HG02885 (cell line): ENCODE data around the gene ZBTB16.

ENCODE experiments used
- ATAC-seq: cut with Tn5 transposase; IDR thresholded peaks from one replicate; pipeline ENCODE4 v1.9.1; 2021; ENCODE audit warnings: mild to moderate bottlenecking; ENCODE audit not compliant: unreplicated experiment, poor library complexity

Gene ZBTB16

DNA sequence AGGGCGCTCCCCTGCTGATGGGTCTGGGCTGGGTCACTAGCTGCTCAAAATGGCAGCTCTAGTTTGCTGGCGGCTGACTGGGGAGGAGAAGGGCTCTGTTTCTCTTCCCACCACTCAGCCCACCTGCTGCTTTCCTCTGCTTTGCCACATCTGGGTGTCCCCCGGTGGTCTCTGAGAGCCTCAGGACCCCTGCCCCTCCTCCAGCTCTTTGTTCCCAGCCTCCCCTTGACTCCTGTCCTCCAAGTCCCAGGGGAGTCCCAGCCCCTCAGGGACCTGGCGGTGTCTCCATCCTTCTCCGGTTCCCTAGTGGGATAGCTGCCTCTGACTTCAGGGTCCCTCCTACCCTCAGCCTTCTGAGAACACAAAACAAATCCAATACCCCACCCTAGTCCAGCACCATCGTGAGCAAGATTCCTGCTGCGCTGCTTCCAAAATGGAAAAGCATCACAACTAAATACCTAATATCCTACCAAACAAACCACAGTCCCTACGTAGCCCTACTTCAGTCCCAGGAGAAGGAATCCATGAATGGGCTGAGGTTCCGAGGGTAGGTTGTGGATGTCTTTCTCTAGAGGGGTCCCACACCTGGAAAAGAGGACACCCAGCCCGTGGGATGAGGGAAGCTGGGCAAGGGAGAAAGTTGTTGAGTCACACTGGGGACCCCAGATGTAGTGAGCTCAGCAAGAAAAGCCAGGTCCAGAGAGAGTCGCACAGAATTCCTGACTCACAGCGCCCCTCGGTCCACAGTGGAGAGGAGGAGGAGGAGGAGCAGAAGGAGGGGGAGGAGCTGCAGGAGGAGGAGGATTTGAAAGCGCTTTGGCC is 191.7 kb downstream of the ZBTB16 start:
- no peak for ATAC-seq

DNA sequence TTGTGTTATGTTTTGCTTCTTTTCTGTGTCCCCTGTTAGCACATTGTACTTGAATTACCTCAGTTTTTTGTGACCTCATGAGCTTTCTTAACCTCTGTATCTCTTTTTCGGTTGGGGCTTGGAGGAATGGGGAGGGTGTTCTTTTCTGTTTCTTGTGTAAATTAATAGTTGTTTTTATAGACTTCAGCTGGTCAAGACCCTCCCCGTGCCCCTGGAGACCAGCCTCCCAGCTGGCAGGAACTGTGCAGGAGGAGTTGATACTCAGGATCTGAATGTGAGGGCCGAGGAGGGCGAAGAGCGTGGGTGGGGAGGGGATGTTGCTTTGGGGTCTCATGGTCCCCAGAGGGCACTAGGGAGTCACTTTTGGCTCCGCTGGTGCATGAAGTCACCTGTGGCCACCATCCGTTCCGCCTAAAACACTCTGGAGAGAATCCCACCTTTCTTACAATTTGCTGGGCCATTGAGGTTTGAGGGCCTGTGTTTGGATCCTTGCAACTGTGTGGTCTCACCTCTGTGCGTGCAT is 192.4 kb downstream of the ZBTB16 start:
- no peak for ATAC-seq

DNA sequence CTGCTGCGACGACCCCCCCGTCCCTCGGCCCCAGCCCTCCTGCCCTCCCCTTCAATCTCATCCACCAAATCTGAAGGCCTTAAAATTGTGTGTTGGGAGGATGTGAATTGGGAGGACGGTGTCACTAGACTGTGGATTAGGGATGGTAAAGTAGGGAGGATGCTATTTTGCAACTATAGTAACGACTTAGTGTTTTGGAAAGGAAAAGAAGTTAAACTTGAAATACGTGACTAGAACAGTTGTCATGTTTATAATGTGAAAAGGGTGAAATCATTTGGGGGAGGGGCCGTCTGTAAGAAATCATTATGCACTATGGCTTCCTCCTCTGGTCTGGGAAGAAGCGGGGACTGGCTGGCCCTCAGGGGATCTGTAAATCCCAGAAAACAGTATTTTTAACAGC is 193.3 kb downstream of the ZBTB16 start:
- ATAC-seq, result no peak

DNA sequence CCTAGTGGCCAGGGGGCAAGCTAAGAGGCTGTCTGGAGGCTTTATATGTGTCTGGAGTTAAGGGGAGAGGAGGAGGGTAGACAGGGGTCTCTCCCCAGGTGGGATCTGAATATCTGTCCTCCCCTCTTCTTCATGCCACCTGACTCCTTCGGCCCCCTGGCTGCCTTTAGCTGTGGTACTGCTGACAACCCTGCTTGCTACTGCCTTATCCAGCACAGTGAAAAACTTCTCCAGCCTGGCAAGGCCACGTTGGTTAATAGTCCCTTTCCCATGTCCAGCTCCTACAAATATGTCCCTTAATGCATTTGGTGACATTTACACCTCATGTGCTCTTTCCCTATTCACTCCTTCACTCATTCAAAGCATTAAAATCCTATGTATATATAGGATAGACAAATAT is 194.3 kb downstream of the ZBTB16 start:
- ATAC-seq, result no peak

DNA sequence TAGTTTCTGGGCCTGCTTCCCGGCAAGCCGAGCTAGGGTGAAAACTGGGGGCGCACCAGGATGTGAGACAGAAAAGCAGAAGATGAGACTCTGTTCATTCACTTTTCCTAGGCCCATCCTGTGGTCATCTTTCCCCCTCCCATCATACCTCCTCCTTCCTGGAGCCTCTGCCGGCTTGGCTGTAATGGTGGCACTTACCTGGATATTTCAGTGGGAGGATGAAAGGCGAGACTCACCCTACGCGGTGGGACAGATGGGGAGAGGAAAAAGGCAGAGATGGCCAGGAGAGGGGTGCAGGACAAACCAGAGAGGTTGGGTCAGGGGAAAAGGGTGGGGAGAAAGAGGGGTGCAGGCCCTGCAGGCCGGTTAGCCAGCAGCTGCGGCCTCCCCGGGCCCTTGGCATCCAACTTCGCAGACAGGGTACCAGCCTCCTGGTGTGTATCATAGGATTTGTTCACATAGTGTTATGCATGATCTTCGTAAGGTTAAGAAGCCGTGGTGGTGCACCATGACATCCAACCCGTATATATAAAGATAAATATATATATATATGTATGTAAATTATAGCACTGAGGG is 195.1 kb downstream of the ZBTB16 start:
- ATAC-seq, result no peak

DNA sequence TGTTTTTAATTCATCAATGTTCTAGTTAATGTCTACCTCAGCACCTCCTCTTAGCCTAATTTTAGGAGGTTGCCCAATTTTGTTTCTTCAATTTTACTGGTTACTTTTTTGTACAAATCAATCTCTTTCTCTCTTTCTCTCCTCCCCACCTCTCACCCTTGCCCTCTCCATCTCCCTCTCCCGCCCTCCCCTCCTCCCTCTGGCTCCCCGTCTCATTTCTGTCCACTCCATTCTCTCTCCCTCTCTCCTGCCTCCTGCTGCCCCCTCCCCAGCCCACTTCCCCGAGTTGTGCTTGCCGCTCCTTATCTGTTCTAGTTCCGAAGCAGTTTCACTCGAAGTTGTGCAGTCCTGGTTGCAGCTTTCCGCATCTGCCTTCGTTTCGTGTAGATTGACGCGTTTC is 195.8 kb downstream of the ZBTB16 start:
- no peak for ATAC-seq

DNA sequence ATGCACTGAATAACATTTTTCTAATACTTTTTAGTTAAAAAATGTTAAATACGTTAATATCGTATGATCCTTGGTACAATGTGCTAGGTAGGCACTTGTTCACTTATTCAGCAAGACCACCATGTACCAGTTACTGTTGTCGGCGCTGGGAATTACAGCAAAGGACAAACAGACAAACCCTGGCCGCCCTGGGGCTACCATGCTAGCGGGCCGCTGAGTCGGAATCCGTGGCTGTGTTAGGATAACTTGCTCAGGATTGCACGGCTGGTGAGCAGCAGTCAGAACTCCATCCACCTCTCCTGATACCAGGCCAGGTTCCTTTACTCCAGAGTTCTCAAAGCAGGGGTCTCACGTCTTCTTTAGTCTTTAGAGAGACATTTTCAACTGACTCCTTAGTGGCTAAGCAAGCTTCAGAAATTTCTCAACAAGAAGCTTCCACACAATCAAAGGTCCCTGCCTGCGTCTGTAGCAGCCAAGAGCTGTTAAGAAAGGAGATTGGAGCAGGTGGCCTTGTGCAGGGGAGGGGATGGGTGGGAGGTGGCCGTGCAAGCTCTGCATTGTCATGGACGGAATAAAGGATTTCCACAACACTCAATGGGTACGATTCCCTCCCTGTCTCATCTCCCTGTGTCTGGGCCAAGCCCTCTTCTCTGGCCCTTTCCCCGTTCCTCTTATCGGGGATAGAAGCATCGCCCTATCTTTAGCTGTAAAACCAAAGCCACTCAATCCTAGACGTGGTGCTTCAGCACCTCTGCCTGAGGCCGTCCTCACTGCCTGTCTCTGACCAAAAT is 196.9 kb downstream of the ZBTB16 start:
- no peak for ATAC-seq

DNA sequence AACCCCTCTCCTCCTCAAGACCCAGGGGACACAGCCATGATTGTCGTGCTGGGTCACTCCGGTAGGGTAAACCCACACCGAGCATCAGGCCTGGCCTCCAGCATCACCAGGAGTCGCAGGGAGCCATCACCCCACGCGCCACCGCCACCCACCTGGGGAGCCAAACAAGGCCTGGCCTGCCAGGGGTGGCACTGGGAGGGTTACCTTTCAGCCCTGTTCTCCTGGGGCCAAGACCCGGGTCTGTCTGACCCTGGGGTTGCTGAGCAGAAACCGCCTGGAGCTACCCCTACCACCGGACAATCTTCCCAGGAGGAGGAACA is 197.4 kb downstream of the ZBTB16 start:
- no peak for ATAC-seq

DNA sequence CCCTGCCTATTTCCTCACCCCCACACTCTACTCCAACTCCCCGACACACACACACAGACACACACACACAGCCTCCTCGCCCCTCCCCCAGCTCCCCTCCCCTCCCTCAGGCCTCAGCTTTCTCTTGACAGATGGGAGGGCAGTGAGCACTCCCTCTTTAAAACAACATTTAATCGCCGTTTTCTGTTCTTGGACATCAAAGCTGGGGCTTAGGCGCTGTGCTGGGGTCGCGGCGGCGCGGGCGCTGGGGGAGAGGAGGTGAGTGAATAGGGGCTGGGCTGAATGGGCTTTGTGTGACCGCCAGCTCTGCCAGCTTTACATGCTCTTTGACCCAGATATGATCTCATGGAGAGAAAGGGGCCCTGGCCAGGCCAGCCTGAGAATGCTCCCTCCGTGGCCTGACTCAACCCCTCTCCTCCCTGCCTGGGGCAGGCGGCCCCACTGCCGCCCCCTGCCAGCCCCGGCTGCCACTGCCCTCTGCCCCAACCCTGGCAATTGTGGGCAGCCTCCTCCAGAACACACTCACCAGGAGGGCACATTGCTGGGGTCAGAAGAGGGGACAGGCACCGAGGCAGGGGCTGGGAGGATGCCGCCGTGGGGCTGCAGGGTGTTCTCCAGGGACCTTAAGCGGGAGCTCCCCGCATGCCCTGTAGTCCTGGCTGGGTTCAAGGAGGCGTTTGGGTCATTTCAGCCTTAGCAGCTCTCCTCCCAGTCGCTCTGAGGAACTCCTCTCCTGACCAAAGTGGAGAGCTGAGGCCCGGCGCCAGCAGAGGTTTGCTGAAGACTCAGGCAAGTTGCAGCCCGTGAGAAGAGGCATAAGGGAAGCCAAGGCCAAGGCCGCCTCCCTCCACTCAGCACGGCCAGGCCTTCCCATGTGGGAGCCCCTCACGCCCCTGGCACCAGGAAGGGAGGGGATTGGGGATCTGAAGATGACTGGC is 198.4 kb downstream of the ZBTB16 start:
- no peak for ATAC-seq

DNA sequence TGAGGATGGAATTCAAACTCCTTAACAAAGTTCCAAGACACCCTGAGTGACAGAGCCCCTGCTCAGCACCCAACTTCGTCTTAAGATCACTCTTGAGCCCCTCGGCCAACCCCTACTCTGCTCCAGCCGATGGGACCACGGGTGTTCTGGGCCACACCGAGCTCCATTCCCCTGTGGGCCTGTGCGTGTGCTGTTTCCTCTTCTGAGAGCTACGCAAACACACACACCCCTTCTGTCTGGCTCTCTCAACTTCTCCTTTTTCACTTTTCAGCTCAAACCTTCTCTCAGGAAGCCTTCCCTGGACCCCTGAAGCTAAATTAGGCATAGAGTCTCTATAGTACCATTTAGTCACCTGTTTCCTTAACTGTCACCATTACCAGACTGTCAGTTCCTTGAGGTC is 199.2 kb downstream of the ZBTB16 start:
- no peak for ATAC-seq

DNA sequence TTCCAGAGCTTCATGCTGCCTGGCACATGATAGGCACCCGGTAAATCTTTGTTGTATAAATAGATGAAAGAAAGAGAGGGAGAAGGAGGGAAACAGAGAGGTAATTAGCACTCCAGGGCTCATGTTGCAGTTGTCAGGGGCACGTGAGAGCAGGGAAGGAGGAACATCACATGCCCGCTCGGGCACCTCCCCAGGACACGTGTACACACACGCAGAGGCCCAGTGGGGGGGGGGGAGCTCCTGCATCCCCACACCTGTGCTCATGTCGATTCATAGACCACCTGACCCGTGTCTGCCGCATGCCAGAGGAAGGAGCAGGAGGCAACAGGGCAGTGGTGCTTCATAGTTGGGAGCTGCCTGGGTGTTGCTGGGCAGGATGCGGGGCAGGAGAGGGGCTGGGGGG is 199.6 kb downstream of the ZBTB16 start:
- no peak for ATAC-seq

DNA sequence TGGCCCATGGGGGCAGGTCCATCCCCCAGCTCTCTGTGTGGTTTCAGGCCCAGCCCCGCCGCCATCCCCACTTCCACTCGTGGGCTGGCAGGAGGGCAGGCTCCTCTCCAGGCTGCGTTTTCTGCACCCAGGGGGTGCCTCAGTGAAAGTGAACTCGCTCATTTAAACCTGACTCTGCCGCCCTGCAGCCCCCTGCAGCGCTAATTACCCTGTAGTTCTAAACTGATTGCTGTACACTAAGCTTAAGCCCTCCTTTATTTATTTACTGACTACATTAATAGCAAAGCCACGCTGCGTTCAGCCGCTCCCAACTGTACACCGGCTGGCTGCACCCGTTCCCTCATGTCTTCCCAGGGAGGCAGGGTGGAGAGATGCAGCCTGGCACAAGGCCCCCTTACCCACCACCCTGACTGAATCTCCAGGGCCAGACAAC is 200.1 kb downstream of the ZBTB16 start:
- no peak for ATAC-seq

DNA sequence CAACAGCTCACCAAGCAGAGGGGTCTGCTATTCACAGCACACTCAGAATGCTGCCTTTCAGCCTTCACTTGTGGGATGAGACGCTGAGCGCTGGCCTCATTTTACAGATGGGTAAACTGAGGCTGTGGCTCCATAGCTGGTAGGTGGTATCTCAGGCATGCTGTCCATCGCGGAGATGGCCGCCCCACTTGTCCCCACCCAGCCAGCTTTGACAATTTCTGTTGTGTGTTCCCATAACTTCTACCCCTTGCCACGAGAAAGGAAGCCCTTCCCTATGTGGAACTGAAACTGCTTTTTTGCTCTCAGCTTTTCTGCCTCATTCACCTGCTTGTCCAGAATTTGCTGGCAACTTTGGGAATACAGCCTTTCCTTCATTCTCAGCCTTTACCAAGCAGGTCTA is 200.6 kb downstream of the ZBTB16 start:
- no peak for ATAC-seq

DNA sequence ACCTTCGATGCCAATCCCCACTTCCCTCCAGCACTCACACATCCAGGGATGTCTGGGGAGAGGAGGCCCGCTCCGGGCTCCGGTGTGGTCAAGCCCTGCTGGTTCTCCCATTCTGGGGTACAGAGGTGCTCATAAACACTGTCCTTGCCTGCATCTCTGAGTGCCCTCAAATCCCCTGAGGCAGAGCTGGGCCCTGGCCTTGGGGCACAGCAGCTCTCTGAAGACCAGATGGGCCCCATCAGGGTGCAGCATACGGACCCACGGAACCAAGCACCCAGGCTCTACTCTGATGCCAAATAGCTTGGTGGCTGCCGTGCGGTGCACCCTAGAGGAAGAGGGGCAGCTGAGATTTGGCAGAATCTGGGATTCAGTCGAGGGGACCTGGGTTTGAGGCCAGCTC is 201.0 kb downstream of the ZBTB16 start:
- no peak for ATAC-seq

DNA sequence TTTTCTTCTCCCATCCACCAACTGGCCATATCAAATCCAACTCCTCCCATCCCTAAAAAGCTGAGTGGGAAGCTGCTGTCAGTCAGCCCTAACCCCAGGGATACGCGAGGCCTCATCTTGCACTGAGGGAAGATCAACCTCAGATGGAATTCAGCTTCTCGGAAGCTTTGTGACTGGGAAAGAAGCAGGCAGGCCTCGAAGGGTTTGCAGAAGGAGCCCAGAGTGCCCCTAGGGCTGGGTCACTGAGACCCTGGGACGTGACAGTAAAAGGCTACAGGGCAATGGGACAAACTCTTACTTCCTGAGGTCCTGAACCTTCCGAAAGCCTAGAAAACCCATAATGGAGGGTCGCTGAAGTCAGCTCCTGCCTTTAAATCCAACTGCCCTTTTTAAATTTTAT is 202.3 kb downstream of the ZBTB16 start:
- no peak for ATAC-seq

DNA sequence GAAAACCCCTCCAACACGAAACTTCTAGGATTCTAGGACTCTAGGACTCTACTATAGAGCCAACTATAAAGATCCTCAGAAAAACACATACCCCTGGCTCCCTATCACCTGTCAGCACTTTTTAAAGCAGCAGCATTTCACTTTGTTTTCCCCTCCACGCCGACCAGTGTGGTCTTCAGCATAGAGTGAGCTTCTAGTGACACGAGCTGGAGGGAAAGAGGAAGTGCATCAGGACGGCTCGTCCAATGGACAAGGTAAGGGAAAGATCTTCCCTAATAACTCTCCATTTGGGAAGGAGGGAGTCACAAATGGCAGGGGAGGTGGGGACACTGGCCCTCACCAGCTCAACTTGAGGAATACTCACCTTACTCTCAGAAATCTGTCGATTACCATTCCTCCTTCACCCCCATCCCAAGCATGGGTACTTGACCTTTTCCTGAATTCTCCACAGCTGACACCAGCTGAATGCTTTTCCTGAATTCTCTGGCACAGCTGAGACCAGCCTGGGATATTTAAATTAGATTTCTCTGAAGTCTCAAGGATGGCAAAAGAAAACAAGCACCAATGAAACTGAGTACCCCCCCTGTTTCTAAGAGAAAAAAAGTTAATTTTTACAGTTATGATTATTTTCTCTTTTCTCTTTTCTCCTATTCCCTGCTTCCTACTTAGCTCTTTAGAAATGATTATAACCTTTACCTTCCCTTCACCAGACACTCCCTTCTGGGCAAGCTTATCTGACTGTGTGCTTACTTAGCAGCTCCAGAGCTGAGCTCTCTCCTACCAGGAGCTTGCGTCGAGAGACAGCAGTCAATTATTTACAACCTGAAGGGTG is 203.4 kb downstream of the ZBTB16 start:
- ATAC-seq, result no peak

DNA sequence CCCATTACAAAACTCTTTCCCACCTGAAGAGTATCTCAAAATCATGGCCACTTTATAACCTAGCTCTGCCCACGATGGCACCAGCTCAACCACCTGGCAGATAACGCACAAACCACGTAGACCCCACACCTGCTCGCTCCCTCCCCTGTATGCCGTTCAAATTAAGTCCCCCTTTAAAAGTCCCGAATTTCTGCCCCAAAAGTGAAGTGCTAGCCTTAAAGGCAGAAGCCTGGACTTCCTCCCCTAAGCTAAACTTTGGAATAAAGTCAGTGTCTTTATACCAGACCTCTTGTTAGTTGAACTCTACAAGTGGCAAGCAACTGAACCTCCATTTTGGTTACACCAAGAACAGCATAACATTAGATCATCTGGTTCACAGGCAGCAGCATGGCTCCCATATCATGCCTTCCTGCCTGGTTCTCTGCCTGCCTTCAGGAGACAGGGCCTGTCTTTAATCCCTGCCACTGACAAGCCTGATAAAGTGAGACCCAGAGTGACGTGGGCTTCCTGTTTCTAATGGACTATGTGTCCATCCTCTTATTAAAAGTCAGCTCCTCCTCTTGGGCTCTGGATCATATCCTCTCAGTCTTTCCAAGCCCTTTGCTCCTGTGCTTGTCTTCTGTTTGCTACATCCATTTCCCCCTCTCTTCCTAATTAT is 204.1 kb downstream of the ZBTB16 start:
- ATAC-seq, result no peak

DNA sequence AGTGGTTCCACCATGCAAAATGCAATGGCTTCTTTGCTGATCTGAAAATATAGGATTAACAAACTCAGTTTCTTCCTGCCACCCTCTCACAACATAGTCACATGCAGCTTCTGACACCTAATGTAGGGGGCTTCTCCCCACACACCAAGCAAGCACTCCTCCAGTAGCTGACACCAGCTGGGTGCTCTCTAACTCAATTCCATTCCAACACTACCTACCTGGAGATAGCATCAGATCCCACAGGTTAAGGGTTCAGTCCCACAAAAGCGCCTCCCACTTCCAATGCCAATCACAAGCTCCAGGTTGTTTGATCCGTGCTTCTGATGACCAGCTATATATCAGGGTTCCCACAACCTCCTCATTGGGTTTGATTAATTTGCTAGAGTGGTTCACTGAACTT is 204.9 kb downstream of the ZBTB16 start:
- ATAC-seq, result no peak
